B cell (primary cell): ENCODE results near the gene LAMA3.

Source experiments
- CTCF ChIP-seq: fragments of 200-600 bp; IDR thresholded peaks from one replicate; pipeline ENCODE4 v1.8.0; 2022; ENCODE audit warnings: antibody characterized with exemption, mild to moderate bottlenecking
- EZH2 ChIP-seq: IDR thresholded peaks from 2 replicates; pipeline ENCODE4 v1.6.1; 2012; ENCODE audit warnings: borderline replicate concordance, low read depth, mild to moderate bottlenecking, moderate library complexity, low read length; ENCODE audit not compliant: insufficient read depth, poor library complexity, severe bottlenecking

DNA sequence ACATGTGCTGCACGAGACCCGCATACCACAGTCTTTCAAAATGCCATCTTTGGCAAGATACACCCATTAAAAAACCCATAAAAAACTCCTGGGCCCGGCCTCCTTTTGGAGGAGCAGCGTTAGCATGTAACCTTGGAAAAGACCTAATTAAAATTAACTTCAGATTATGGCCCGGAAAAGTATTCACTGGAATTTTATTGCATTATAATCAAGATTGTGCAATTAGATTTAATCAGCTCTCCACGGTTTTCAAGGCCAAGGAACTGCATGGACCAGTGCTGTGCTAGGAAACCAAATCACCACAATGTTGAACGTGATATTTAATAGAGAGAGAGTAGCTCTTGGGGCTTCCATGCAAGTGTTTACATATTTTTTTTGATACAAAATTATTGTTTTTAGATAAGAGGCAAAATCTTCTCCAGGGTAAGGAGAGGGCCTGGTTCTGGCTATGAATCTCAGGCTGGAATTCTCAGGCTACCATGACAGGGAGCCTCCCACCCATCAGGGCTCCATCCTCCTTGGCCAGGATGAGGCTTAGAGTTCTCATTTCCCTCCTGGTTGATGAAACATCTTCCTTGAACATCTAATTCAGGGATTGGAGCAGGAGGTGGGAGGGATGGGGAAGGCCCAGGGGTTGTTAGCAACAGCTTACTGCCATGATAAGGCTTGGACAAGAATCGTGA lies 243.3 kb downstream of the LAMA3 start:
- TF ChIP-seq CTCF = no peak
- no peak for TF ChIP-seq EZH2
